Umbilical cord (tissue), 2 donors: ENCODE data around the gene AJUBA. TPM values are rescaled to one million over a fixed set of nuclear protein-coding genes. Genes with fewer than 3 reads are reported as not detected.
"Not testable (repeated sequence)": the region's sequence is repeated elsewhere in the genome, so short reads cannot be mapped to it uniquely, and the experiment has no call there.

ENCODE experiments used
- DNase-seq: peaks from one replicate; pipeline ENCODE4 v3.0.0-alpha.2; 2015; ENCODE audit warnings: low spot score
- total RNA-seq: library from RNA; depleted of rRNA; stranded (reverse); fragments of >200 nt; gene quantifications from one replicate; pipeline ENCODE4 v1.2.3, GENCODE V29; 2014; ENCODE audit warnings: low replicate concordance; ENCODE audit not compliant: insufficient read depth

Gene AJUBA
- total RNA-seq, 1 donor from 2014 or later = 69.1 TPM

DNA sequence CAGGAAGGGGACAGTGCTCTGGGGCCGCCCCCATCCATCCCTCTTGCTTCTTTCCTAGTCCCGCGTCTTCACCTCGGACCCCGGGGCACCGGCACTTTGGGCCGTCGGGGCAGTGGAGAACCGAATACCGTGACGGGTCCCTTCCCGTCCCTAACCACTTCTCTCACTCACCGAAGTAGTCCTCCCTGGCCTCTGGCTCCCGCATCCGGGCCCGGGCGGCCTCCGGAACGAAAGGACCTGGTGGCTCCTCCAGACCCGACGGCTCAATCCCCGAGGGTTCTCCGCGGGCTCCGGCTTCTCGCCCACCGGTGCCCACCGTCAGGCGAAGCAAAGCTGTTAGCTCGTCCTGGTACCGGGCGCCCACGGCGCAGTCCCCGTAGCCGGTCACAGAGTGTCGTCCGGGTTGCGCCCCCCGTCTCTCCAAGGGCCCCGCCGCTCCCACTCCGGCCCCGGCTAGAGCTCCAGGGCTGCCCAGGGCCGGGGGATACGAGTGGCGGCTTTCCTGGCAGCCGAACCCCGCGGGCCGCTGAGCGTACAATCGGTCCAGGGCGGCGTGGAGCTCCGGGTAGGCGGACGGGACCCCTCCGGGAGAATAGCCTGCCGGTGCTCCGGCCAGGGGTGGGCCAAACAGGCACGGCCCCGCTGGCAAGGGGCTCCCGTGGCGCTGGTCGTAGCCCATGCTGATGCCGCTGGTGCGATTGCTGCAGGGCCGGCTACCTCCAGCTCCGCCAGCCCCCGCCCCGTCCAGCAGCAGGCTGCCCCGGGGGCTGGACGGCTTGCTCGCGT lies 1.1 kb downstream of the AJUBA start:
- DNase-seq = no peak

- peak; percentile 65 for DNase-seq
Observed at GRCh38 chr14:22980672-22981089, 1.7 kb downstream of the AJUBA start.

- DNase-seq = peak; percentile 35
Observed at GRCh38 chr14:22979748-22980392, 2.5 kb downstream of the AJUBA start.

- peak; percentile 77 for DNase-seq
Observed at GRCh38 chr14:22978981-22979671, 3.2 kb downstream of the AJUBA start.

DNA sequence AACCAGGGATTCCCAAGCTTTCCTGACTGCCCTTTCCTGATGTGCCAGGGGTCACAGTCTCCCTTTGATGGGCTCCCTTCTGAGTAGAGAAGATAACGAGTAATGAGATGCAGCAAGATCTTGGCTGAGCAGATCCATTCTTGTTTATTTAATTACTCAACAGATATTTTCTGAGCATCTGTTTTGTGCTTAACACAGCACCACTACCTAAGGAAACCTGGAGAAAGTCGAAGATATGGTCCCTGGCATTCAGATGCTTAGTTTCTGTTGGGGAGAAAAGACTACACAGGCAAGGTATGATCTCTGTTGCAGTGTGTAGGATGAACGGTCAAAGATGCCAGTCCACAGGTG lies 3.9 kb downstream of the AJUBA start:
- no peak for DNase-seq

DNA sequence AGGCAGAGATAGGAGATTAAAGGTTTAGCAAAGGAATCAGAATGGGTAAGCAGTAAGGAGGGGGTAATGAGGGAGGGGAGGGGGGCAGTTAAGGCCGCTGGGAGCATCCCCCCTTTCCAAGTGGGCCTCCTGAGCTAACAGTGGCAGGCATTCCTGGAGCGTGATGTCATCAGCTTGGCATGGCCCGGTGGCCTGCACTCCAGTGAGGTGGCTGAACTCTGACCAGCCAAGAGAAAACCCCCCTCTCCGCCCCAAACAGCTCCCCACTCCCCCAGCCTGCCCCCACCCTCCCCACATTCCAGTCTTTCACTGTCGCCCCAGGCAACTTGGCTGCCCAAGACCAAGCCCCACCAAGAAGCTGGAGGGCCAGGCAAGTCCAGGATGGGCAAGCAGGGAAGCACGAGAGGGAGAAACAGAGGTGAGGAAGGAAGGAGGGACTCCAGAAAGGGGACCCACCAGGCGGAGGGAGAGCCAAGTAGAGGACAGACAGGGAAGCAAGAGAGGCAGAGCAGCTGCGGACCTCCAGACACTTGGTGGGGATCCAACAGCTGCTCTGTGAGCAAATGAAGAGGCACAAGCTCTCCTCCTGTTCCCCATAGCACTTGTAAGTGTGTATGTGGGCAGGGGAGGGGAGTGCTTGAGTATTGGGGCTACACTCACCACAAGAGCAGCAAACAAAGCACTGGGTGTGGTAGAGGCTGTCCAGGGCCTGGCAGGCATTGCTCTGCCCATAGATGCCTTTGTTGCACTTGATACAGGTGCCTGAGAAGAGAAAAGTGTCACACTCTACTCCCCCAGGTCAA lies 4.5 kb downstream of the AJUBA start:
- peak; percentile 90 for DNase-seq

- no peak for DNase-seq
Observed at GRCh38 chr14:22977434-22977683, 5.0 kb downstream of the AJUBA start.

GRCh38 chr14:22976620-22977433 lies 5.5 kb downstream of the AJUBA start:
- DNase-seq = peak; percentile 48

DNA sequence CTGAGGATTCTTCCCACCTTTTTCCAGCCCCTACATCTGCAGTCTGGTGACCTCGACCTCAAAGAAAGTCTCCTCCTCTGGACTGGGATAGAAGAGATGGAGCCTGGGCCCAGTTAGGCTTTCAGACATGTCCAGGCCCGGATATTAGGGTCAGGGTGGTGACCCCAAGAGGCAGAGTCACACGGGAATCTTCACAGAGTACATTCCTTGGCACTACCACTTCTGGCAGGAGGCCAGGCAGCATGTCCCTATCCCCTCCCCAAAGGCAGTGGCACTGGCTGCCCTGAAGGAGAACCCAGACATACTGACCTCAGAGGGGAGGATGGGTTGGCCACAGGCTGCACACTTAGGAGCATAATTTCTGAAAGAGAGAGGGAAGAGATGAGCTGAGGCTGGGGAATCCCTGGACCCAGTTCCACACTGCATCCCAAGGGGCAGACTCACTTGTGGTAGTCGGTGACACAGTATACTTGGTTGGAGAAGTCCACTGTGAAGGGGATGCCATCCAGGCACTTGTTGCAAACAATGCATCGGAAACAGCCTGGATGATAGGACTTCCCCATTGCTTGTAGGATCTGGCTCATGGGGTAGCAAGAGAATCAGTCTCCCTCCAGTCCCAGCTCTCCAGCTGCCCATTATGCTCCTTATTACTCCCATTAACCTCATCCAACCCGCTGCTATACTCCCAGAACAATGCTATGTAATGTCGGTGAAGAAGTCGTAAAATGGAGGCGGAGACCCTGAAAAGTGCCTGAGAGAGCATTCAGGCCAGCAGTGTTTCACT lies 7.6 kb downstream of the AJUBA start:
- DNase-seq = no peak

GRCh38 chr14:22973217-22974032 lies 8.9 kb downstream of the AJUBA start:
- DNase-seq = peak; percentile 72

GRCh38 chr14:22972313-22972930 lies 9.9 kb downstream of the AJUBA start:
- no peak for DNase-seq

- DNase-seq = no peak
Observed at GRCh38 chr14:22971152-22971551, 11.2 kb downstream of the AJUBA start.

DNA sequence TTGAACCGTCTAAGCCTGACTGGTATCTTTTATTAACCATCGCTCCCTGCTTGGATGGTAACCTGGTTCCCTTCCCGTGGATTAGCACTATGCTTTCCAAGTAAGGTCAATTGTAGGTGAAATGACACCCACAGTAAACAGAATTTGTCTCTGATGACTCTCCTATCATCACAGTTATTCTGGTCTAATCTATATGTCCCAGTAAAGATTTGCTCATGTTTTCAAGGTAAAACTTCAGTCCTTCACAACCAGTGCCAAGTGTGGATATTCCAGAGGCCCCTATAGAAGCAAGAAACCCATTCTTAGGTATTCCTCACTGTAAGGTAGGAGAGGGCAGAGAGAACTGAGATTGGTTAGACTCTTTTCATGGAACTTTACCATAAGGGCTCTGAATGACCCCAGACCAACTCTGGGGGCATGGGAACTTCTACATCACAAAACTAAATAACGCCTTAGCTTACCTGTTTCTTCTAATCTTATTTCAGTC lies 15.5 kb downstream of the AJUBA start:
- no peak for DNase-seq

DNA sequence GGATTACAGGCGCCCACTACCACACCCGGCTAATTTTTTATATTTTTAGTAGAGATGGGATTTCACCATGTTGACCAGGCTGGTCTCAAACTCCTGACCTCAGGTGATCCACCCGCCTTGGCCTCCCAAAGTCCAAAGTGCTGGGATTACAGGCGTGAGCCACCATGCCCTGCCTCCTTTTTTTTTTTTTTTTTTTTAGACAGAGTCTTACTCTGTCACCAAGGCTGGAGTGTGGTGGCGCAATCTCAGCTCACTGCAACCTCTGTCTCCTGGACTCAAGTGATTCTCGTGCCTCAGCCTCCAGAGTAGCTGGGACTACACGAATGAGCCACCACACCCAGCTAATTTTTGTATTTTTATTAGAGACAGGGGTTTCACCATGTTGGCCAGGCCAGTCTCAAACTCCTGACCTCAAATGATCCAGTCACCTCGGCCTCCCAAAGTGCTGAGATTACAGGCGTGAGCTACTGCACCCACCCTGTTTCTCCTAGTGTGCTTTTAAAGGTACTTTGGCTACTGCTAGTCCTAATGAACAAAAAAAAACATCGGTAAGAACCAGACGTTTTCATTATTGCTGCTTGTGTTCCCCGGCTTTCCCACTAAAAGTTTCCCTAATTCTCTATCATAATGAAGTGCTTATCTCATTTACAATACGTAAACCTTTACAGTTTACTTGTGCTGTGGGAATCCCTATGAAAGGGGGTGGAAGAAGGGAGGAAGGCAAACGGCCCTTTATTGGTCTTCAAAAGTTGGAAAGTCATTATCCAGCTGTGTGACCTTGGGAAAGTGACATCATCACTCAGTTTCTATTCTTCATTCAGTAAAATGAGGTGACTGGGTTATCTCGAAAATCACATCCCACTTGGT lies 16.2 kb downstream of the AJUBA start:
- DNase-seq = not testable (repeated sequence)

GRCh38 chr14:22962061-22962676 lies 20.2 kb downstream of the AJUBA start:
- DNase-seq = no peak

GRCh38 chr14:22955702-22956569 lies 26.4 kb downstream of the AJUBA start:
- DNase-seq = no peak

DNA sequence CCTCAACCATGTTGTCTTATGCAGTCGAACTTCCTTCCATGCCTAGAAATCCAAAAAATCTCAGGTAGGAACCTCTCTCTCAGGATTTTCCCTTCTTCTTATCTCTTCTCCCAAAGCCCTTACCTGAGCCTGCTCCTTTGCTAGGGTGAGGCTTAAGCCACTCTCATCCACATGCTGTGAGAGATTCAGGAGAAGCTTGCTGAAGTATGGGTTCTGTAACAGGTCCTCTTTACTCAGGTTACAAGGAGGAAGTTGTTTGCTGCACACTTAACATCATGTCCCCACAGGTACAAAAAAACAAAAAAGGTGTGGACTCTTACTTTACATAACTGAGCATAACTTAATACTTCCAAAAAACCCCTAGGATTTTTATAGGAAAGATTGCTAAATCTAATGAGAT lies 29.9 kb downstream of the AJUBA start:
- DNase-seq = no peak
